Activated CD4-positive, alpha-beta T cell treated with anti-CD3 and anti-CD28 coated beads, Interleukin-2, amount 10 ng/mL, durations not matched to agents 24 days and 14 days (primary cell): ENCODE results near the gene PIN4. TPM values are rescaled to one million over a fixed set of nuclear protein-coding genes. Genes with fewer than 3 reads are reported as not detected.
A peak's percentile ranks its signal among the peaks of the same experiment; 100 is the strongest.
"Not testable (repeated sequence)": the region's sequence is repeated elsewhere in the genome, so short reads cannot be mapped to it uniquely, and the experiment has no call there.

Experiments used
- DNase-seq: peaks from one replicate; pipeline ENCODE4 v3.0.0; 2022
- H3K27ac Mint-ChIP-seq: one replicate; pipeline ENCODE4 v1.8.0; 2022; ENCODE audit warnings: mild to moderate bottlenecking, mixed read lengths
- H3K27me3 Mint-ChIP-seq: one replicate; pipeline ENCODE4 v1.8.0; 2022; ENCODE audit warnings: mixed read lengths
- H3K36me3 Mint-ChIP-seq: one replicate; pipeline ENCODE4 v1.8.0; 2022; ENCODE audit warnings: low read depth, mild to moderate bottlenecking, mixed read lengths
- H3K4me1 Mint-ChIP-seq: one replicate; pipeline ENCODE4 v1.8.0; 2021; ENCODE audit warnings: mixed read lengths
- H3K4me3 Mint-ChIP-seq: one replicate; pipeline ENCODE4 v1.8.0; 2022; ENCODE audit warnings: mild to moderate bottlenecking, moderate library complexity, mixed read lengths
- H3K9me3 Mint-ChIP-seq: one replicate; pipeline ENCODE4 v1.8.0; 2021; ENCODE audit warnings: mixed read lengths
- intact Hi-C: fragments of 100-400 bp; cut with micrococcal nuclease; formaldehyde crosslinking; loops from one replicate; pipeline ENCODE4 v1.15.1; 2023
- total RNA-seq: library from RNA; stranded (reverse); gene quantifications from 2 replicates; pipeline ENCODE4 v1.2.3, GENCODE V29; 2022

Gene PIN4
- total RNA-seq, 1 donor from 2014 or later = 10.8 TPM

GRCh38 chrX:72159769-72160168 is 21.8 kb upstream of the PIN4 start:
- Mint-ChIP-seq H3K9me3 (peaks cover 6% of the 10 kb centered on the region), H3K36me3 (no peaks in the 10 kb centered on the region), H3K27ac (no peak overlapping the region), H3K4me3 (no peak overlapping the region), H3K4me1 (no peaks in the 10 kb centered on the region), H3K27me3 (peaks cover 8% of the 10 kb centered on the region)
- DNase-seq = no peak
- intact Hi-C loops = no loop called here

- Mint-ChIP-seq H3K9me3 (no peaks in the 10 kb centered on the region), H3K27me3 (no peaks in the 10 kb centered on the region)
These were observed 16.0 kb upstream of the PIN4 start for GRCh38 chrX:72165551-72165950.

GRCh38 chrX:72169008-72169728 is 12.4 kb upstream of the PIN4 start:
- intact Hi-C loops = loop anchor here (2.0 kb wide), 1 partner anchor 14 kb away; no protein-coding TSS in a partner anchor
- Mint-ChIP-seq H3K36me3 (no peaks in the 10 kb centered on the region), H3K27ac (peak overlapping the region; percentile 78), H3K9me3 (no peaks in the 10 kb centered on the region), H3K4me1 (peaks cover 4% of the 10 kb centered on the region), H3K27me3 (no peaks in the 10 kb centered on the region), H3K4me3 (peak overlapping the region; percentile 72)
- peak; percentile 79 for DNase-seq

More at GRCh38 chrX:72165551-72165950, 16.0 kb upstream of the PIN4 start:
- intact Hi-C loops = no loop called here
- Mint-ChIP-seq H3K4me3 (no peak overlapping the region), H3K36me3 (no peaks in the 10 kb centered on the region), H3K27ac (no peak overlapping the region), H3K4me1 (peaks cover 4% of the 10 kb centered on the region)
- DNase-seq = no peak

DNA sequence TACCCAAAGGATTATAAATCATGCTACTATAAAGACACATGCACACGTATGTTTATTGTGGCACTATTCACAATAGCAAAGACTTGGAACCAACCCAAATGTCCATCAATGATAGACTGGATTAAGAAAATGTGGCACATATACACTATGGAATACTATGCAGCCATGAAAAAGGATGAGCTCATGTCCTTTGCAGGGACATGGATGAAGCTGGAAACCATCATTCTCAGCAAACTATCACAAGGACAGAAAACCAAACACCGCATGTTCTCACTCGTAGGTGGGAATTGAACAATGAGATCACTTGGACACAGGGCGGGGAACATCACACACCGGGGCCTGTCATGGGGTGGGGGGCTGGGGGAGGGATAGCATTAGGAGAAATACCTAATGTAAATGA is 5.3 kb upstream of the PIN4 start:
- H3K9me3 Mint-ChIP-seq, intact Hi-C loops, H3K36me3 Mint-ChIP-seq, H3K4me1 Mint-ChIP-seq, H3K27ac Mint-ChIP-seq, DNase-seq, H3K4me3 Mint-ChIP-seq, H3K27me3 Mint-ChIP-seq: not testable (repeated sequence)

- H3K36me3 Mint-ChIP-seq = no peaks in the 10 kb centered on the region
- H3K9me3 Mint-ChIP-seq = no peaks in the 10 kb centered on the region
- H3K4me1 Mint-ChIP-seq = peaks cover 2% of the 10 kb centered on the region
These were observed 4.6 kb upstream of the PIN4 start for GRCh38 chrX:72176981-72177380.

GRCh38 chrX:72180539-72180938 is 1.0 kb upstream of the PIN4 start:
- Mint-ChIP-seq H3K27ac (no peak overlapping the region), H3K4me1 (peaks cover 4% of the 10 kb centered on the region), H3K36me3 (peaks cover 2% of the 10 kb centered on the region), H3K27me3 (peaks cover 2% of the 10 kb centered on the region), H3K9me3 (no peaks in the 10 kb centered on the region), H3K4me3 (no peak overlapping the region)
- no peak for DNase-seq
- intact Hi-C loops = loop anchor here (2.0 to 10.0 kb wide), 3 partner anchors 38 to 94 kb away; partner anchors contain the start of genes ERCC6L and RPS4X

More at GRCh38 chrX:72176981-72177380, 4.6 kb upstream of the PIN4 start:
- intact Hi-C loops = no loop called here
- no peak for DNase-seq
- Mint-ChIP-seq H3K4me3 (no peak overlapping the region), H3K27me3 (peaks cover 2% of the 10 kb centered on the region), H3K27ac (no peak overlapping the region)

DNA sequence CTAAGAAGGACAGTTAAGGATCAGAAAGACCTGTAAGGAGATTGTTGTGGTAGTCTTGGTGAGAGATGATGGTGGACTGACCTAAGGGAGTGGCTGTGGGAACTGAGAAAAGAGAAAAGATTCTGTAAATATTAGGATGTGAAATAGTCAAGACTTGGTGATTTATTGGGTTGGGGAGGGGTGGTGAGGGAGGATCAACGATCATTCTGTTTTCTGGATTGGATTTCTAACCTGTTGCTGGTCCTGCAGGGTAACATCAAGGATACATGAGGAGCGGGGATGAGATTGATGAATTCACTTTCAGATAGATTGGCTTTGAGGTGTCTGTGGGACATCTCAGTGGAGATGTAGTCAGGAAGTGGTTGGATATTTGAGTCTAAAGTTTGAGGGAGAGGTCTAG is 1.4 kb downstream of the PIN4 start:
- intact Hi-C loops = loop anchor here (2.0 to 10.0 kb wide), 3 partner anchors 14 to 92 kb away; partner anchors contain the start of gene RPS4X
- Mint-ChIP-seq H3K4me1 (peaks cover 4% of the 10 kb centered on the region), H3K9me3 (no peaks in the 10 kb centered on the region), H3K4me3 (no peak overlapping the region), H3K27ac (no peak overlapping the region), H3K36me3 (peaks cover 2% of the 10 kb centered on the region), H3K27me3 (no peaks in the 10 kb centered on the region)
- DNase-seq = no peak

- no peaks in the 10 kb centered on the region for H3K9me3 Mint-ChIP-seq
- H3K4me3 Mint-ChIP-seq = no peak overlapping the region
- no peaks in the 10 kb centered on the region for H3K4me1 Mint-ChIP-seq
- intact Hi-C loops = no loop called here
- H3K27me3 Mint-ChIP-seq = no peaks in the 10 kb centered on the region
- H3K27ac Mint-ChIP-seq = no peak overlapping the region
- peaks cover 19% of the 10 kb centered on the region for H3K36me3 Mint-ChIP-seq
- no peak for DNase-seq
These were observed 20.4 kb downstream of the PIN4 start for GRCh38 chrX:72201836-72202536.

GRCh38 chrX:72202792-72203401 is 21.3 kb downstream of the PIN4 start:
- H3K27me3 Mint-ChIP-seq = no peaks in the 10 kb centered on the region
- no peaks in the 10 kb centered on the region for H3K4me1 Mint-ChIP-seq

GRCh38 chrX:72203421-72203820 is 21.9 kb downstream of the PIN4 start:
- Mint-ChIP-seq H3K27me3 (no peaks in the 10 kb centered on the region), H3K36me3 (peaks cover 27% of the 10 kb centered on the region), H3K9me3 (no peaks in the 10 kb centered on the region), H3K27ac (no peak overlapping the region), H3K4me3 (no peak overlapping the region), H3K4me1 (no peaks in the 10 kb centered on the region)
- DNase-seq = no peak
- intact Hi-C loops = no loop called here

More at GRCh38 chrX:72202792-72203401, 21.3 kb downstream of the PIN4 start:
- Mint-ChIP-seq H3K27ac (no peak overlapping the region), H3K9me3 (no peaks in the 10 kb centered on the region), H3K36me3 (peaks cover 26% of the 10 kb centered on the region), H3K4me3 (no peak overlapping the region)
- intact Hi-C loops = no loop called here
- DNase-seq = no peak

DNA sequence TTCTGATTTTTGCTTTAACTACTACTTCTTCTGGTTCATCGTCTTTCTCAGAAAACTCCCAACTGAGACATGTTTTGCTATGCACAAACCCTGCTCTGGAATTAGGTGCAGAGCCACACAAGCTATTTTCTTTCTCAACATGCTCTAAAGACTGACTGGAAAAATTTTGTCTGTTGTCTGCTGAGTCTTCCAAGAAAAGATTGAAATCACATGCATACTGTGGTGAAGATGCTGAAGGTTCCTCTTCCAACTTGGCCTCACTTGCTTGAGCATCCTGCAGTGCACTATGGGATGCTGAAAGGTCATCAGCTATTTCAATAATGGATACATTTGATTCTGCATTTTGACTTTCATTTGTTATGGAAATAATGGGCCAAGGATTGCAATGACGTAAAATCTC is 24.1 kb downstream of the PIN4 start:
- Mint-ChIP-seq H3K4me3 (no peak overlapping the region), H3K27ac (no peak overlapping the region), H3K27me3 (no peaks in the 10 kb centered on the region), H3K36me3 (peaks cover 32% of the 10 kb centered on the region), H3K9me3 (no peaks in the 10 kb centered on the region), H3K4me1 (no peaks in the 10 kb centered on the region)
- intact Hi-C loops = no loop called here
- DNase-seq = no peak

DNA sequence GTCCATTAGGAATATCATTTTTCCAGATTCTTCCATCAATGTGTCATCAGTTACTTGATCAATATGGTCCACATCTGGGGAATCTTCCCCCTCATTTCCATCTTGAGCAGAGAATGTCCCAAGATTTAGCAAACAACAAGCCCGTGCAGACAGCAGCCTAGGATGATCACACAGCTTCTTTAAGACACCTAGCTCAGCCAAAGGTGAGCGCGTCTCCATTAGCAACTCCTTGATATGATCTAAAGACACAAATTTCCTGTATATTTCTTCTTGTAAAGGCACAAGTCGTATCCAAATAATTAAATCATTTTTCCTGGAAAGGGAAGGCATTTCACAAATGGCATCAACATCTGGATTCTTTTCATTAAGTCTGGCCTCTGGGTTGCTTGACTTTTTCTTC is 25.8 kb downstream of the PIN4 start:
- no peaks in the 10 kb centered on the region for H3K9me3 Mint-ChIP-seq
- intact Hi-C loops = no loop called here
- DNase-seq = no peak
- H3K27me3 Mint-ChIP-seq = no peaks in the 10 kb centered on the region
- no peak overlapping the region for H3K27ac Mint-ChIP-seq
- H3K4me1 Mint-ChIP-seq = no peaks in the 10 kb centered on the region
- peaks cover 32% of the 10 kb centered on the region for H3K36me3 Mint-ChIP-seq
- no peak overlapping the region for H3K4me3 Mint-ChIP-seq

DNA sequence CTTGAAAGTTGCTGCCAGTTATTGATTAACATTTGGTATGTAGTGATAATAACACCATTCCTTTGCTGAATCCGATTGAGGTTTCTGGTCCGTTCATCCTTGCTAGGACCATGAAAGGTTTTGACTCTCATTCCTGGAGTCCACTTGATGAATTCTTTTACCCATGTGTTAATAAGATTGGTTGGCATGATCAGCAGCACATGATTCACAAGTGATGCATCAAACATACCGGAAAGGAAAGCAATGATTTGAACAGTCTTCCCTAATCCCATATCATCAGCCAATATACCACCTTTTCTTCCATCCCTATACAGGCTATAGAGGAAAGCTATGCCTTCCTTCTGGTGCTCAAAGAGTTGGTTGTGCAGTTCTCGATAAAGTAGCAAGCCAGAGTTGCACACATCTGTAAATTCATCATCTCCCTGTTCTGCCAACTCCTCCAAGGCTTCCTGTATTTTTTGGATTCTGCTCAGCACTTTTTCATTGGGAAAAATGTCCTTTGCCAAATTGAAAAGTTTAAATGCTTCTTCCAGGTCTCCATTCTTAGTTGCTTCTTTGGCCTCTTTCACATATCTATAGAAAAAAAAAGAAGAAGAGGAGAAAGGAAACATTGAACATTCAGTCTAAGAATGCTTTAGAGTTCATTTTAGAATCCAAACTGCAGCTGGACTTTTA is 26.7 kb downstream of the PIN4 start:
- Mint-ChIP-seq H3K4me3 (no peak overlapping the region), H3K27me3 (no peaks in the 10 kb centered on the region), H3K36me3 (peaks cover 32% of the 10 kb centered on the region), H3K9me3 (no peaks in the 10 kb centered on the region), H3K4me1 (no peaks in the 10 kb centered on the region), H3K27ac (no peak overlapping the region)
- no peak for DNase-seq
- intact Hi-C loops = no loop called here

DNA sequence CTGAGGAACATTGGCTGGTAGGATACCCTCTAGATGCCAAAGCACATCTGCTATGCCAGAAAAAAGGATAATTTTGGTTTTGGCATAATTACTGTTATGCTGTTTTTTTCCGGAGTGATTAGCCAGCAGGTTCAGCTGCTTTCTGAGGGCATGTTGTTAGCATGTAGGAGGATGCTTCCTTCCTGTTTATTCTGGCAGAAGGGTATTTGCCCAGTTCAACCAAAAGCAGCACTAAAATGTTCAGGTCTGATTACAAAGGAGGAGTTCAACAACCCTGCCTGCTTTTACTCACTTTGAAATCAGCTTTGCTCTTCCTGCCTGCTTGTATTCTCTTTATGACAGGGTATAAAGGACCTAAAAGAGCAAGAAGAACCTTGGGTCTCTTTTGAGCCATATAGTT is 35.4 kb downstream of the PIN4 start:
- Mint-ChIP-seq H3K27me3 (no peaks in the 10 kb centered on the region), H3K36me3 (peaks cover 7% of the 10 kb centered on the region), H3K27ac (no peak overlapping the region), H3K4me1 (no peaks in the 10 kb centered on the region), H3K9me3 (no peaks in the 10 kb centered on the region), H3K4me3 (no peak overlapping the region)
- intact Hi-C loops = no loop called here
- no peak for DNase-seq
